Cerebellar cortex (tissue), 1 donor: ENCODE data around the gene CADM4.
"Not testable (repeated sequence)": the region's sequence is repeated elsewhere in the genome, so short reads cannot be mapped to it uniquely, and the experiment has no call there.

Experiments
- DNase-seq: peaks from one replicate; pipeline ENCODE4 v3.0.0-alpha.2; 2015; ENCODE audit warnings: low spot score

Gene CADM4

GRCh38 chr19:43662487-43662886 lies 22.8 kb upstream of the CADM4 start:
- DNase-seq: peak; percentile 40

DNA sequence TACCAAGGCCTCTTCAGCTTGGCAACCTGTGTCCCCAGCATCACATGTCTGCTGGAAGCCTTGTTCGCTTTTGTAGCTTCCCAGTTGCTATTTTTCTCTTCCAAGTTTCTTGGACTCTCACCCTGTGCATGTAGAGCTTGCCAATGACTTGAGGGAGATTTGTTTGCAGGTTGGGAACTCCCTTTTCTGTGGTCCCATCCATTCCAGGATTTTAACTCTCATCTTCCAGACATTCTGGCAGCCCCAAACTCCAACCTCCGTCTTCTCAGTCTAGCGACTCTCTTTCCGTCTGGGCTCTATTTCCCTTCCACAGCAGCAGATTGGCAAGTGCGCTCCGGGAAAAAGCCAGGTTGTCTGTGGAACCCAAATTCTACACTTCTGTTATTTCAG lies 21.3 kb upstream of the CADM4 start:
- DNase-seq: no peak

GRCh38 chr19:43660301-43660970 lies 20.8 kb upstream of the CADM4 start:
- DNase-seq: no peak

GRCh38 chr19:43658494-43658893 lies 18.8 kb upstream of the CADM4 start:
- DNase-seq: no peak

DNA sequence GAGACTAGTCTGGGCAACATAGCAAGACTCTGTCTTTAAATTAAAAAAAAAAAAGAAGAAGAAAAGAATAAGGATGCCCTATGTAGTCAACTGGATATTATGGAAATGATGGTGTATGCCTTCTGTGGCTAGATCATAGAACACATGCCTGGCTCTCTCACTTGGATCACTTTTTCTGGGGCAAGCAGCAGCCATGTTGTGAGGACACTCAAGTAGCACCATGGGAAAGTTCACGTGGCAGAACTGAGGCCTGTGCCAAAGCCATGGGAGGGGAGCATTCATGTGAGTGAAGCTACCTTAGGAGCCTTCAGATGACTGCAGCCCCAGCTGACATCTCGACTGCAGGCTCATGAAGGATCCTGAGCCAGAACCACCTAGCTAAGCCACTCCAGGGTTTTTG lies 18.4 kb upstream of the CADM4 start:
- DNase-seq: no peak

GRCh38 chr19:43656436-43656835 lies 16.8 kb upstream of the CADM4 start:
- DNase-seq: no peak

DNA sequence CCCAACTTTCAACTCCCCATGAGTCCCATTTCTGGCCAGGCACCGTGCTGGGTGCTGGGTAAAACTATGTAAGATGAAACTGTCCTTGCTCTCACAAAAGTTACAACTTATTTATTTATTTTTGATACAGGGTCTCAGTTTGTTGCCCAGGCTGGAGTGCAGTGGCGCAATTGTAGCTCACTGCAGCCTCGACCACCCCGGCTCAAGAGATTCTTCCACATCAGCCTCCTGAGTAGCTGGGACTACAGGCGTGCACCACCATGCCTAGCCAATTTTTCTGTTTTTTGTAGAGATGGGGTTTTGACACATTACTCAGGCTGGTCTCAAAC lies 12.9 kb upstream of the CADM4 start:
- DNase-seq: no peak

DNA sequence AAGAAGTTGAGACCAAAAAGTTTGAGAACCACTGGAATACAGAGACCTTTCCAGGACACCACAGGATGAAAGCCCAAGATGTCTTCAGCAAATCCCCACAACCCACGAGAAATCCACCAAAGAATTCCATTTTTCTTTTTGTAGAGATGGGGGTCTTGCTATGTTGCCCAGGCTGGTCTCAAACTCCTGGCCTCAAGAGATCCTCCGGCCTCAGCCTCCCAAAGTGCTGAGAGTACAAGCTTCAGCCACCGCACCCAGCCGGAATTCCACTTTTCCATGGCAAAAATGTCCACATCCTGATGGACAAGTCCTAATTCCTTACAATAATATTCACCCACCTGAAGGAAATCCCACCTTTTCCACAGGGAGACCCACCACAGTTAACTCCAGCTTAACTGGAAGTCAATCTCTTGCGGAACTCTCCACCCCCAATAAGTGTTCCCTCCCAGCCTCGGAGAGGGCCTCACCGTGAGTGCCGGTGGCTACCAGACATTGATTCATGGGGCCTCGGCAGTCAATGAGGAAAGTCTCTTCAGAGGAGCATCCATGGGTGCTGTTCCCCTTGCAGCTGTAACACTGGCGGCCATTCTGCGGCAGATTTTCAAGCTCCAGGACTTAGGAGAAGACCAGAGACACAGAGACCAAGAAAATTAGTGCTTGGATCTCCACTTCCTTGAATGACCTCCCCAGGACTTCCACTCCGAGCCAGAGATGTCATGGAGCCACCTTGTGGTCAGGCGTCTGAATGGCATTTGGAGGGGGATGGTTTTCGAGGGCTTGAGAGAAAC lies 12.3 kb upstream of the CADM4 start:
- peak; percentile 91 for DNase-seq

- DNase-seq: not testable (repeated sequence)
Observed at GRCh38 chr19:43650276-43650675, 10.6 kb upstream of the CADM4 start.

GRCh38 chr19:43649514-43649913 lies 9.9 kb upstream of the CADM4 start:
- DNase-seq: no peak

GRCh38 chr19:43648633-43649032 lies 9.0 kb upstream of the CADM4 start:
- no peak for DNase-seq

GRCh38 chr19:43644181-43644580 lies 4.5 kb upstream of the CADM4 start:
- DNase-seq: no peak

- no peak for DNase-seq
Observed at GRCh38 chr19:43643326-43643725, 3.7 kb upstream of the CADM4 start.

DNA sequence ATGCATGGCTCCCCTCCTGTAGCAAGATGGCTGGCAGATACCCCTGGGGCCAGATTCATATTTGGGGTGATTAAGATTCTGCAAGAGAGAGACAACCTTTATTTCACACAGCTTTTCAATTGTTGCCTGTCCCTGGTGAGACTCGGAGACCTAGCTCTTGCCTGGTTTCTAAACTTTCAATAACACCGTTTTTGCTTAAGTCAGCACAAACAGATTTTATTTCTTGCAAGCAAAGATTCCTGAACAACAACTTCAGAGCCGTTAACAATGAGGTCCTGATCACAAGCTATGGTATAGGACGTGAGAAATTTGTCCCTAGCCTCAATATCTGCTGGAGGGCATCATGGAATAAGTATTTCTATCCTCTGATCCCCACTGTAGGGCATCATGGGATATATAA lies 2.9 kb upstream of the CADM4 start:
- no peak for DNase-seq

DNA sequence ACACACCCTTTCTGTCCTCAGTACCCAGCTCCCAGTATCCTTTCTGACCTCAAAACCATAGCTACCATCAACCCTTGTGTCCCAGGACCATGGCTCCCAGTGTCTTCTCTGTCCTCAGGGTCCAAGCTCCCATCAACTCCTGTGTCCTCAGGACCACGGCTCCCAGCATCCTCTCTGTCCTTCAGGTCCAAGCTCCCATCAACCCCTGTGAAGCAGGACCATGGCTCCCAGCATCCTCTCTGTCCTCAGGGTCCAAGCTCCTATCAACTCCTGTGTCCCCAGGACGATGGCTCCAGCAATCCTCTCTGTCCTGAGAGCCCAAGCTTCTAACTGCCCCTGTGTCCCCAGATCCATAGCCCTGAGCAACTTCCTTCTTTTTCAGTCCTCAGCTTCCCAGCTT lies 1.7 kb upstream of the CADM4 start:
- no peak for DNase-seq

- no peak for DNase-seq
Observed at GRCh38 chr19:43640424-43640757, 741 bp upstream of the CADM4 start.

DNA sequence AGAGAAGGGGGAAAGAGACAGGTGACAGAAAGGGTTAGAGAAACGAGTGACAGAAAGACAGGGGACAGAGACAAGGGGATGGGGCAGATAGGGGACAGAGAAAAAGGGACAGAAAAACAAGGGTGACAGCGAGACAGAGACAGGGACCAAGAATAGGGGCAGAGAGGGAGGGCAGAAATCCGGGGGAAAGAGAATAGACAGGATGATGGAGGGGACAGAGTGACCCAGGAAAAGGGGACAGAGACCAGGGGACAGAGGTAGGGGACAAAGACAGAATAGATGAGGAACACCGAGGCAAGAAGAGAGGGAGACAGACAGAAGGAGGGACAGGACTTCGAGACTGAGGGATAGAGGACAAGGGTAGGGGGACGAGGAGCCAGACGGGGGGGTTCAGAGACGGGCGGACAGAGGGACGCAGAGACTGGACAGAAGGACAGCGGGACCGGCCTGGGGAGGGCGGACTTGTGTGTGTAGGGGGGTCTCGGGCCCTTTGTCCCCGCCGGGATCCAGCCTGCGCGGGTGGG lies 593 bp downstream of the CADM4 start:
- DNase-seq: no peak

DNA sequence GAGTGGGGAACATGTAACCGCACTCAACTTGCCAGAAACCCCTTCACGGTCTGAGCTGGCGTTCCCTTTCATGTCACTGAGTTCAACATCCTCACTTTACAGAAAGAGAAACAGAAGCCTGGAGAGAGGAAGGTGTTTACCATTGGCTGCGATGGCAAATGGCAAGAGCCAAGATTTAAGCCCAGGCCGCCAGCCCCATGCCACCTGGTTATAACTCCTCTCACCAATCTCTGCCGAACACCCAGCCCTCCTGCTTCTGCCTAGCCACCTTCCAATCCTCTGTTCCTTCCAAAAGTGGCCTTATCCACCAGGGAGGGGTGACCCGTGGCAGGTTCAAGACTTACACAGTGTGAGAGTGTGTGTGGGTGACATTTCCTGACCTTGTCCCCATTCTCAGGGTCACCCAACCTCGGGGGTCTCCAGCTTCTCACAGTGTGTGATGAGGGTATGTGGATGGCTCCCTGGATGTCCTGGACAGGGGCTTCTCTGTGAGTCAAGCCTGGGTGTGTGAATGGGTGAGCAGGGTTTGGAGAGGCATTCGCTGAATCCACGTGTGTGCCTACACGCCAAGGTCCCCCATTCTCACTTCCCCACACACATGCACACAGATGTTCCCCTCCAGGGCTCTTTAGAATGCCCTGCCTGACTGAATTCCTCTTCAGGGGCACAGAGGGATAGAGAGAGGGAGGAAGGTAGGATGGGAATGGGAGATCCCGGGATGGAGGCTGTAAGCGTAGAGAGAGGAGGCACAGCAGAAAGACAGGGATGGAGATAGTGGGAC lies 1.2 kb downstream of the CADM4 start:
- DNase-seq: peak; percentile 59

- no peak for DNase-seq
Observed at GRCh38 chr19:43636121-43636683, 3.4 kb downstream of the CADM4 start.

DNA sequence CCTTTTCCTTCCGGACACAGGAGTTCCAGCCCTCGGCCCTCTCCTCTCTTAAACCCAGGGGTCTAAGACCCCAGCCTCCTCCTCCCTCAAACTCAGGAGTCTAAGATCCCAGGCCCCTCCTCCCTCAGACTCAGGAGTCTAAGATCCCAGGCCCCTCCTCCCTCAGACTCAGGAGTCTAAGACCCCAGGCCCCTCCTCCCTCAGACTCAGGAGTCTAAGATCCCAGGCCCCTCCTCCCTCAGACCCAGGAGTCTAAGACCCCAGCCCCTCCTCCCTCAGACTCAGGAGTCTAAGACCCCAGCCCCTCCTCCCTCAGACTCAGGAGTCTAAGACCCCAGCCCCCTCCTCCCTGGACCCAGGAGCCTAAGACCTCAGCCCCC lies 4.1 kb downstream of the CADM4 start:
- DNase-seq: not testable (repeated sequence)

- peak; percentile 77 for DNase-seq
Observed at GRCh38 chr19:43634872-43635560, 4.6 kb downstream of the CADM4 start.

GRCh38 chr19:43634506-43634871 lies 5.2 kb downstream of the CADM4 start:
- peak; percentile 90 for DNase-seq
